GM13977 (cell line): Measurements from ENCODE around the gene AKAP6.

Experiments used
- DNase-seq: peaks from one replicate; pipeline ENCODE4 v3.0.0; 2012; ENCODE audit warnings: low spot score
- CTCF ChIP-seq: IDR thresholded peaks from 2 replicates; pipeline ENCODE4 v1.5.1; 2012; ENCODE audit warnings: mild to moderate bottlenecking, control low read depth; ENCODE audit not compliant: insufficient read depth; ENCODE audit errors: extremely low read depth, missing control alignments
- in situ Hi-C: fragments of 300-500 bp; cut with MboI; formaldehyde crosslinking; loops from one replicate; pipeline ENCODE4 v1.12.0; 2022; ENCODE audit warnings: low sequenced_read_pairs, low pct_unique_long_range_greater_than_20kb, mixed read lengths, inconsistent platforms; ENCODE audit not compliant: unreplicated experiment

The AKAP6 gene

GRCh38 chr14:32481707-32482106 is 152.6 kb downstream of the AKAP6 start:
- in situ Hi-C loops = no loop called here
- DNase-seq = no peak
- no peak for TF ChIP-seq CTCF

GRCh38 chr14:32491416-32492016 is 162.4 kb downstream of the AKAP6 start:
- in situ Hi-C loops = no loop called here
- TF ChIP-seq CTCF = no peak
- DNase-seq = no peak

- no peak for DNase-seq
- no peak for TF ChIP-seq CTCF
- in situ Hi-C loops = no loop called here
These were observed 163.4 kb downstream of the AKAP6 start for GRCh38 chr14:32492457-32492856.

- in situ Hi-C loops = no loop called here
- TF ChIP-seq CTCF = no peak
- no peak for DNase-seq
These were observed 165.7 kb downstream of the AKAP6 start for GRCh38 chr14:32494609-32495434.

- no peak for DNase-seq
- TF ChIP-seq CTCF = no peak
- in situ Hi-C loops = no loop called here
These were observed 166.3 kb downstream of the AKAP6 start for GRCh38 chr14:32495435-32495734.

GRCh38 chr14:32497248-32497647 is 168.2 kb downstream of the AKAP6 start:
- in situ Hi-C loops = no loop called here
- TF ChIP-seq CTCF = no peak
- DNase-seq = no peak
